Lung (tissue), 12 donors: ENCODE results near the gene MCFD2. TPM values are rescaled to one million over a fixed set of nuclear protein-coding genes. Genes with fewer than 3 reads are reported as not detected.
A peak's percentile ranks its signal among the peaks of the same experiment; 100 is the strongest.

Experiments
- ATAC-seq: fragments of 200-7000 bp; cut with Tn5 transposase; one replicate; pipeline ENCODE4 v1.9.1; 2020; ENCODE audit warnings: moderate number of reproducible peaks; ENCODE audit not compliant: insufficient read depth, low FRiP score
- DNase-seq, 3 donors: peaks; one replicate each; pipeline ENCODE4 v3.0.0-alpha.2; 2013 to 2017
- H3K27ac ChIP-seq, 2 donors: one replicate each; pipeline ENCODE4 v1.5.1; 2013; ENCODE audit warnings: mild to moderate bottlenecking in 2 of 2, moderate library complexity in 2 of 2, control low read depth in 1 of 2, inconsistent platforms in 1 of 2, low read depth in 1 of 2, low read length in 1 of 2
- H3K27me3 ChIP-seq, 3 donors: one replicate each; pipeline ENCODE4 v1.5.1; 2013; ENCODE audit warnings: low read length in 2 of 3; ENCODE audit not compliant: control insufficient read depth in 3 of 3, insufficient read depth in 3 of 3
- H3K36me3 ChIP-seq, 4 donors: one replicate each; pipeline ENCODE4 v1.5.1; 2013; ENCODE audit warnings: low read length in 4 of 4, mild to moderate bottlenecking in 1 of 4, moderate library complexity in 1 of 4; ENCODE audit not compliant: control insufficient read depth in 4 of 4, insufficient read depth in 4 of 4
- H3K4me1 ChIP-seq, 5 donors: one replicate each; pipeline ENCODE4 v1.5.1; 2013; ENCODE audit warnings: low read length in 5 of 5, mild to moderate bottlenecking in 2 of 5, moderate library complexity in 1 of 5; ENCODE audit not compliant: control insufficient read depth in 5 of 5, insufficient read depth in 5 of 5
- H3K4me3 ChIP-seq: one replicate; pipeline ENCODE4 v1.5.1; 2013; ENCODE audit warnings: mild to moderate bottlenecking, control low read depth, moderate library complexity
- H3K9ac ChIP-seq, 2 donors: one replicate each; pipeline ENCODE4 v1.5.1; 2013; ENCODE audit warnings: low read length in 2 of 2, control low read depth in 1 of 2; ENCODE audit not compliant: insufficient read depth in 1 of 2
- H3K9me3 ChIP-seq, 4 donors: one replicate each; pipeline ENCODE4 v1.5.1; 2013; ENCODE audit warnings: low read length in 3 of 4, mild to moderate bottlenecking in 1 of 4, moderate library complexity in 1 of 4; ENCODE audit not compliant: control insufficient read depth in 4 of 4, insufficient read depth in 3 of 4
- WGBS, 2 donors: extraction: QIAGEN DNeasy Blood & Tissue Kit; methylation state at CpG; one replicate each; pipeline ENCODE4 v1.1.7; 2013; 5-methylcytosine and 5-hydroxymethylcytosine counted together
- polyA plus RNA-seq, 2 donors: library from polyadenylated mRNA; stranded (reverse); fragments of 200-250 nt; gene quantifications; one replicate each; pipeline ENCODE4 v1.2.1, GENCODE V29; 2013
- total RNA-seq, 2 donors: library from RNA; depleted of rRNA in 1 of 2; stranded (reverse); fragments of >200 nt in 1 of 2; gene quantifications; one replicate each; pipeline ENCODE4 v1.2.1, GENCODE V29; 2014 to 2021
- TF ChIP-seq, protein P1 (sequence below): IDR thresholded peaks from 2 replicates; pipeline ENCODE4 v1.5.1; 2012; ENCODE audit warnings: mild to moderate bottlenecking; ENCODE audit errors: control extremely low read depth, extremely low read depth
- donor health status: control.
- donor health status: control.
- donor health status: Bipolar disorder and iron deficiency.
- donor health status: healthy.
- donor health status: DM: yes; HTN: yes; CAD: no.

MCFD2 gene
- total and polyA plus RNA-seq, 4 donors, result 22.0 to 101 (median 68.6) TPM

- H3K27ac ChIP-seq, result peak overlapping the region in 1 of 2 donors; percentile 49
- peaks cover 6 to 55% (median 23%) of the 10 kb centered on the region in 5 donors for H3K4me1 ChIP-seq
- no peak overlapping the region for H3K4me3 ChIP-seq
- no peaks in the 10 kb centered on the region for H3K36me3 ChIP-seq
- peaks cover 0 to 2% (median 0%) of the 10 kb centered on the region in 4 donors for H3K9me3 ChIP-seq
- WGBS, 2 donors, result 87 to 89% methylated on average over 10 of the region's 10 CpGs
- TF ChIP-seq, protein P1, sequence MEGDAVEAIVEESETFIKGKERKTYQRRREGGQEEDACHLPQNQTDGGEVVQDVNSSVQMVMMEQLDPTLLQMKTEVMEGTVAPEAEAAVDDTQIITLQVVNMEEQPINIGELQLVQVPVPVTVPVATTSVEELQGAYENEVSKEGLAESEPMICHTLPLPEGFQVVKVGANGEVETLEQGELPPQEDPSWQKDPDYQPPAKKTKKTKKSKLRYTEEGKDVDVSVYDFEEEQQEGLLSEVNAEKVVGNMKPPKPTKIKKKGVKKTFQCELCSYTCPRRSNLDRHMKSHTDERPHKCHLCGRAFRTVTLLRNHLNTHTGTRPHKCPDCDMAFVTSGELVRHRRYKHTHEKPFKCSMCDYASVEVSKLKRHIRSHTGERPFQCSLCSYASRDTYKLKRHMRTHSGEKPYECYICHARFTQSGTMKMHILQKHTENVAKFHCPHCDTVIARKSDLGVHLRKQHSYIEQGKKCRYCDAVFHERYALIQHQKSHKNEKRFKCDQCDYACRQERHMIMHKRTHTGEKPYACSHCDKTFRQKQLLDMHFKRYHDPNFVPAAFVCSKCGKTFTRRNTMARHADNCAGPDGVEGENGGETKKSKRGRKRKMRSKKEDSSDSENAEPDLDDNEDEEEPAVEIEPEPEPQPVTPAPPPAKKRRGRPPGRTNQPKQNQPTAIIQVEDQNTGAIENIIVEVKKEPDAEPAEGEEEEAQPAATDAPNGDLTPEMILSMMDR, result no peak
- H3K9ac ChIP-seq, result no peak overlapping the region
- peak in 1 of 3 donors; percentile 25 for DNase-seq
- H3K27me3 ChIP-seq, result peaks cover 0 to 3% (median 0%) of the 10 kb centered on the region in 3 donors
- no peak for ATAC-seq
Measured at GRCh38 chr2:46874236-46874929, 41.2 kb downstream of the MCFD2 start.

DNA sequence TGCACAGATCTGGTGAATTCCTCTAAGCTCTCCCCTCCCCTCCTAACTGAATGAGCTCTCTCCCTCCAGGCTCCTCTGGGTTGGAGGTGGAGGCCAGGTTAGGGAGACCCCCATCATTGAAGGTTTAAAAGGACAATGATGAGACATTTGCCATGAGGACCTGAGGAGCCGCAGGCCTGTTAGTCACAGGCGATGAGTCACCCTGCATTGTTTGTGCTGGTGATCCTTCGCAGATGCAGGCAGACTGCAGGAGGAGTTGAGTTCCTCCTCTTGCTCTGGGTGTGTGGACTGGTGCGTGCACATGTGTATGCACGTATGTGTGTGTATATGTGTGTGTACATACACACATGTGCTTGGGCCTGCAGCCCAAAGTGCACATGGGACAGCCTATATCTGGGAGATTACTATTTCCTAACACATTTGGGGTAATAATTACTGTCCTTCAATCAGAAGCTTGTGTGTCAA is 42.0 kb downstream of the MCFD2 start:
- DNase-seq, result peak in 1 of 3 donors; percentile 44
- Histone ChIP-seq H3K27ac (peak overlapping the region in 1 of 2 donors; percentile 17), H3K9ac (no peak overlapping the region), H3K9me3 (peaks cover 0 to 2% (median 0%) of the 10 kb centered on the region in 4 donors), H3K36me3 (no peaks in the 10 kb centered on the region), H3K4me1 (peaks cover 6 to 56% (median 21%) of the 10 kb centered on the region in 5 donors), H3K27me3 (peaks cover 0 to 3% (median 0%) of the 10 kb centered on the region in 3 donors), H3K4me3 (no peak overlapping the region)
- WGBS, 2 donors, result 42 to 48% methylated on average over 5 of the region's 5 CpGs
- TF ChIP-seq, protein P1, result no peak
- peak; percentile 67 for ATAC-seq

DNA sequence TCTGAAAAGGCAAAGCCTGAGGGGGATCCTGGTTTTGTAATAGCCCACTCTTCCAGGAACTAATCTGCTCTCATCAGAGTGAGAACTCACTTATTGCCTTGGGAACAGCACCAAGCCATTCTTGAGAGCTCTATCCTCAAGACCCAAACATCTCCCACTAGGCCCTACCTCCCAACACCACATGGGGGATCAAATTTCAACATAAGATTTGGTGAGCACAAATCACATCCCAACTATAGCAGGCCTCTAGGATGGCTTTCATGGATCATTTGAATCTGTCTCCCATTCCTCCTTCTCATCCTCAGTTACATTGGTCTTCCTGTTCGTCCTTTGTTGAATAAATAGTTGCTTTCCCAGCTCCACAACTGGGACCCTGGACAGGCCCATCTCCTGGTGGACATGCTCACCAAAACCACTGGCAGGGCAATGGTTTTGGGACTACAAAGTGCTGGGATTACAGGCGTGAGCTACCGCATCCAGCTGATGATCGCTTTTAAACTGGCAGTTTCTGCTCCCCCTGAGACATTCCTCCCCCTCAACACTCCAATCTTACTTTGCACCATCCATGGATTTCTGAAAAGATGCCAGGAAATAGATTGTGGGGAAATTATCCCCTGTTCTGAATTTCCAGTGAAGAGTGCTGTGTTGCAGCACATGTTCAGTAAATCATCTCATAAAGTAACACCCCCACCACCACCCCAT is 42.6 kb downstream of the MCFD2 start:
- Histone ChIP-seq H3K4me1 (peaks cover 6 to 52% (median 17%) of the 10 kb centered on the region in 5 donors), H3K36me3 (no peaks in the 10 kb centered on the region), H3K27ac (peak overlapping the region; percentile 17 to 18), H3K9me3 (peaks cover 0 to 2% (median 0%) of the 10 kb centered on the region in 4 donors), H3K4me3 (no peak overlapping the region), H3K9ac (no peak overlapping the region), H3K27me3 (peaks cover 0 to 3% (median 0%) of the 10 kb centered on the region in 3 donors)
- TF ChIP-seq, protein P1, result no peak
- WGBS, 2 donors, result 91 to 97% methylated on average over 4 of the region's 4 CpGs
- ATAC-seq (no peak), DNase-seq (peak in 1 of 3 donors; percentile 32)
